H1 (cell line): ENCODE measurements around the gene ALDOC. TPM values are rescaled to one million over a fixed set of nuclear protein-coding genes. Genes with fewer than 3 reads are reported as not detected.

Experiments used
- CTCF ChIA-PET: fragments of 300-600 bp; sonication (Branson Sonifier 250); formaldehyde crosslinking; loops from one replicate; lab custom pipeline; 2021; ENCODE audit not compliant: partially characterized antibody; lab: Charles Lee
- POLR2A ChIA-PET: fragments of 300-600 bp; sonication (Branson Sonifier 250); formaldehyde crosslinking; loops from one replicate; lab custom pipeline; 2021; ENCODE audit warnings: inconsistent platforms; ENCODE audit not compliant: partially characterized antibody; lab: Charles Lee
- DNase-seq, 2 experiments: peaks; one replicate each; pipeline versions ENCODE4 v3.0.0 to v3.0.0-alpha.2; 2010 to 2022; ENCODE audit warnings: low spot score in 2 of 2, low read depth in 1 of 2, mixed read lengths in 1 of 2
- FAIRE-seq: peaks from 2 replicates; lab custom pipeline; 2011; peaks lifted over from hg19 to GRCh38; lab: Jason Lieb, UNC
- H2AFZ ChIP-seq: 2 replicates; pipeline ENCODE4 v1.8.1; 2012; ENCODE audit warnings: low read length, inconsistent platforms
- H2AK5ac ChIP-seq: 2 replicates; pipeline ENCODE4 v1.6.1; 2013; ENCODE audit warnings: low read depth, low read length
- H2BK120ac ChIP-seq: replicated peaks from 2 replicates; pipeline ENCODE3; 2013; ENCODE audit warnings: low read depth, low read length, inconsistent platforms
- H2BK12ac ChIP-seq: 2 replicates; pipeline ENCODE4 v1.6.1; 2013; ENCODE audit warnings: low read depth, low read length
- H2BK15ac ChIP-seq: 2 replicates; pipeline ENCODE4 v1.6.1; 2013; ENCODE audit warnings: low read length
- H2BK20ac ChIP-seq: 2 replicates; pipeline ENCODE4 v1.6.1; 2013; ENCODE audit warnings: low read length
- H2BK5ac ChIP-seq: 2 replicates; pipeline ENCODE4 v1.6.1; 2013; ENCODE audit warnings: low read depth, low read length
- H3K14ac ChIP-seq: 2 replicates; pipeline ENCODE4 v1.6.1; 2013; ENCODE audit warnings: inconsistent platforms; ENCODE audit not compliant: insufficient read length
- H3K18ac ChIP-seq: 2 replicates; pipeline ENCODE4 v1.6.1; 2013; ENCODE audit warnings: low read length; ENCODE audit errors: extremely low read depth
- H3K23ac ChIP-seq: 2 replicates; pipeline ENCODE4 v1.6.1; 2013; ENCODE audit warnings: inconsistent platforms; ENCODE audit not compliant: insufficient read length
- H3K23me2 ChIP-seq: 2 replicates; pipeline ENCODE4 v1.6.1; 2013; ENCODE audit warnings: low read depth, low read length
- H3K27ac ChIP-seq: 2 replicates; pipeline ENCODE4 v1.6.1; 2011; ENCODE audit warnings: low read depth, low read length, inconsistent platforms
- H3K27me3 ChIP-seq, 4 experiments: replicated peaks in 1 of 4; 1 replicate in 1 of 4; 2 replicates in 3 of 4; pipeline versions ENCODE4 v1.6.1 to v1.8.1; 2011 to 2013; ENCODE audit warnings: low read length in 3 of 4, mild to moderate bottlenecking in 3 of 4, inconsistent platforms in 2 of 4, mixed read lengths in 2 of 4, moderate library complexity in 1 of 4; ENCODE audit not compliant: control insufficient read depth in 3 of 4, insufficient read depth in 3 of 4; ENCODE audit errors: extremely low read depth in 1 of 4
- H3K36me3 ChIP-seq, 4 experiments: 2 replicates each; pipeline versions ENCODE4 v1.6.1 to v1.8.1; 2011 to 2013; ENCODE audit warnings: mild to moderate bottlenecking in 4 of 4, low read length in 3 of 4, moderate library complexity in 2 of 4, control low read depth in 1 of 4, inconsistent platforms in 1 of 4; ENCODE audit not compliant: insufficient read depth in 4 of 4, control insufficient read depth in 2 of 4
- H3K4ac ChIP-seq: replicated peaks from 2 replicates; pipeline ENCODE3; 2013; ENCODE audit warnings: low read length, low read depth, mixed read lengths, inconsistent platforms; ENCODE audit not compliant: insufficient read length
- H3K4me1 ChIP-seq, 4 experiments: replicated peaks in 1 of 4; 1 replicate in 1 of 4; 2 replicates in 3 of 4; pipeline versions ENCODE4 v1.6.1 to v1.8.1; 2011 to 2013; ENCODE audit warnings: low read length in 3 of 4, inconsistent platforms in 2 of 4, mixed read lengths in 1 of 4; ENCODE audit not compliant: insufficient read depth in 4 of 4, control insufficient read depth in 3 of 4
- H3K4me2 ChIP-seq, 2 experiments: 2 replicates each; pipeline versions ENCODE4 v1.6.1 to v1.8.1; 2011 to 2013; ENCODE audit warnings: low read depth in 2 of 2, low read length in 2 of 2, control low read depth in 1 of 2, inconsistent platforms in 1 of 2, mild to moderate bottlenecking in 1 of 2; ENCODE audit not compliant: insufficient read depth in 1 of 2
- H3K4me3 ChIP-seq, 4 experiments: fragments of 200-600, 300-600 bp in 1 of 4; sonication (generic), shearing (Covaris generic), sonication (Bioruptor Twin) in 1 of 4; 2 replicates each; pipeline versions ENCODE4 v1.5.1 to v1.8.1; 2011 to 2016; ENCODE audit warnings: low read length in 4 of 4, low read depth in 3 of 4, control low read depth in 2 of 4, inconsistent platforms in 2 of 4, mild to moderate bottlenecking in 2 of 4, mixed read lengths in 1 of 4, moderate library complexity in 1 of 4; ENCODE audit not compliant: insufficient read depth in 2 of 4; ENCODE audit errors: extremely low read depth in 1 of 4
- H3K56ac ChIP-seq: replicated peaks from 2 replicates; pipeline ENCODE3; 2013; ENCODE audit warnings: low read depth, mild to moderate bottlenecking, mixed read lengths, low read length, inconsistent platforms; ENCODE audit not compliant: insufficient read length
- H3K79me1 ChIP-seq: 2 replicates; pipeline ENCODE4 v1.6.1; 2013; ENCODE audit warnings: low read depth, low read length, control low read depth
- H3K79me2 ChIP-seq, 2 experiments: 2 replicates each; pipeline versions ENCODE4 v1.6.1 to v1.8.1; 2012 to 2013; ENCODE audit warnings: low read length in 2 of 2, mild to moderate bottlenecking in 2 of 2, inconsistent platforms in 1 of 2; ENCODE audit not compliant: insufficient read depth in 2 of 2, control insufficient read depth in 1 of 2
- H3K9ac ChIP-seq, 4 experiments: replicated peaks in 1 of 4; 1 replicate in 1 of 4; 2 replicates in 3 of 4; pipeline versions ENCODE4 v1.6.1 to v1.8.1; 2011 to 2013; ENCODE audit warnings: low read depth in 3 of 4, low read length in 3 of 4, control low read depth in 2 of 4, mild to moderate bottlenecking in 2 of 4, moderate library complexity in 2 of 4, inconsistent platforms in 1 of 4; ENCODE audit errors: extremely low read depth in 1 of 4
- H3K9me3 ChIP-seq, 2 experiments: 2 replicates each; pipeline versions ENCODE4 v1.6.1 to v1.8.1; 2012 to 2013; ENCODE audit warnings: mild to moderate bottlenecking in 2 of 2, moderate library complexity in 2 of 2, control low read depth in 1 of 2, inconsistent platforms in 1 of 2, low read depth in 1 of 2, low read length in 1 of 2, mixed read lengths in 1 of 2; ENCODE audit not compliant: insufficient read depth in 2 of 2
- H4K20me1 ChIP-seq, 2 experiments: replicated peaks in 1 of 2; 2 replicates each; pipeline versions ENCODE3 to v1.8.1; 2011 to 2013; ENCODE audit warnings: inconsistent platforms in 2 of 2, low read length in 2 of 2, mild to moderate bottlenecking in 1 of 2; ENCODE audit not compliant: insufficient read depth in 2 of 2, control insufficient read depth in 1 of 2
- H4K5ac ChIP-seq: 2 replicates; pipeline ENCODE4 v1.6.1; 2013; ENCODE audit warnings: low read length, low read depth, mixed read lengths, inconsistent platforms; ENCODE audit not compliant: insufficient read length
- H4K8ac ChIP-seq: 2 replicates; pipeline ENCODE4 v1.8.0; 2013; ENCODE audit warnings: mild to moderate bottlenecking, moderate library complexity, low read length, inconsistent platforms; ENCODE audit not compliant: insufficient read depth; ENCODE audit errors: extremely low read depth
- H4K91ac ChIP-seq: replicated peaks from 2 replicates; pipeline ENCODE3; 2013; ENCODE audit warnings: low read length, mixed read lengths, inconsistent platforms; ENCODE audit not compliant: insufficient read length
- HDAC2 ChIP-seq, 2 experiments: fragments of 300-600 bp in 1 of 2; sonication (generic) in 1 of 2; IDR thresholded peaks; 2 replicates each; pipeline ENCODE4 v1.6.1; 2011 to 2012; ENCODE audit warnings: low read depth in 2 of 2, low read length in 2 of 2, mild to moderate bottlenecking in 2 of 2, moderate library complexity in 2 of 2, borderline replicate concordance in 1 of 2, inconsistent platforms in 1 of 2
- KDM1A ChIP-seq: fragments of 200-600, 300-600 bp; sonication (generic); IDR thresholded peaks from 2 replicates; pipeline ENCODE4 v1.7.1; 2016; ENCODE audit warnings: mild to moderate bottlenecking, low read length, borderline replicate concordance
- NRF1 ChIP-seq: IDR thresholded peaks from 2 replicates; pipeline ENCODE4 v1.6.1; 2011; ENCODE audit warnings: mild to moderate bottlenecking, low read depth, low read length, improper control_type of control experiment
- WGBS, 2 experiments: shearing (Covaris generic) in 1 of 2; methylation state at CpG; one replicate each; pipeline versions ENCODE4 v1.1.6 to v1.1.7; 2013 to 2015; ENCODE audit warnings: low lambda C conversion rate in 2 of 2, mixed read lengths in 2 of 2, inconsistent platforms in 1 of 2, low coverage in 1 of 2, missing lambda C conversion rate in 1 of 2; ENCODE audit not compliant: insufficient replicate concordance in 2 of 2, insufficient coverage in 1 of 2, insufficient read length in 1 of 2; ENCODE audit errors: extremely low coverage in 1 of 2, missing lambda C conversion rate in 1 of 2; 5-methylcytosine and 5-hydroxymethylcytosine counted together
- polyA plus RNA-seq, 7 experiments: library from polyadenylated mRNA; depleted of rRNA in 3 of 7; stranded (reverse) in 5 of 7; unstranded in 2 of 7; fragments of >200 nt in 5 of 7; fragments of 200-250 nt in 2 of 7; gene quantifications; 1 replicate in 5 of 7; 2 replicates in 1 of 7; 4 replicates in 1 of 7; pipeline versions ENCODE4 v1.2.1 to v1.2.3, GENCODE V29; 2011 to 2013; ENCODE audit warnings: missing spikeins in 2 of 7, mixed read lengths in 2 of 7
- total RNA-seq: library from RNA; stranded (reverse); fragmentation: NEBNext Ultra II Directional; extraction: Animal tissue kit (Norgen Biotek cat#: 25700); gene quantifications from 2 replicates; pipeline ENCODE4 v1.2.1, GENCODE V29; 2021

ALDOC gene
- total and polyA plus RNA-seq, 2 of the 8 experiments (the other 6 are each of a cell fraction or from before 2014, with no cell fraction given): 51.6 to 103 TPM

GRCh38 chr17:28551421-28552175 is 25.1 kb downstream of the ALDOC start:
- no peak overlapping the region for H2AFZ ChIP-seq

More at GRCh38 chr17:28551421-28552175, 25.1 kb downstream of the ALDOC start:
- Histone ChIP-seq H2BK5ac (no peak overlapping the region), H2BK12ac (no peak overlapping the region), H3K27me3 (no peaks in the 10 kb centered on the region; a peak in 1 of 7 replicates), H2BK20ac (no peak overlapping the region), H3K9ac (peak overlapping the region in 2 of 4 experiments; percentile 43 to 59; a peak in 6 of 7 replicates), H4K91ac (no peak overlapping the region), H3K4me3 (peak overlapping the region; percentile 75 to 89 (median 80)), H2BK120ac (no peak overlapping the region), H4K5ac (no peak overlapping the region), H3K23ac (no peak overlapping the region), H3K36me3 (peaks cover 2 to 32% (median 9%) of the 10 kb centered on the region in 4 experiments), H3K79me2 (peaks cover 0 to 10% of the 10 kb centered on the region in 2 experiments; a peak in 1 of 4 replicates), H3K23me2 (peaks cover 7% of the 10 kb centered on the region; the same call in 1 of the 2 replicates), H3K27ac (no peak overlapping the region), H3K56ac (no peak overlapping the region), H3K9me3 (no peaks in the 10 kb centered on the region), H3K18ac (peak overlapping the region; percentile 71), H3K79me1 (peaks cover 7% of the 10 kb centered on the region), H3K14ac (no peak overlapping the region), H2AK5ac (no peak overlapping the region), H3K4me2 (peak overlapping the region; percentile 81 to 87), H3K4me1 (peaks cover 0 to 16% (median 2%) of the 10 kb centered on the region in 4 experiments; a peak in 3 of 7 replicates), H3K4ac (no peak overlapping the region), H4K8ac (no peak overlapping the region), H4K20me1 (peaks cover 2 to 12% of the 10 kb centered on the region in 2 experiments), H2BK15ac (0 out of 2 replicates have a peak overlapping the region, but pooled peaks have one; percentile 83)
- DNase-seq: no peak
- WGBS, 2 experiments: 18% methylated on average over 10 of the region's 10 CpGs; no CpG with 5 or more reads in 1 of the 2 experiments
- CTCF ChIA-PET: interaction anchor here (0.8 to 18.4 kb wide), 13 partner anchors 11 to 589 kb away, joined by 3 to 547 read pairs (median 4); partner anchors contain the start of genes ALDOC, FOXN1 and PIGS
- POLR2A ChIA-PET: interaction anchor here (0.6 to 3.9 kb wide), 6 partner anchors 9 to 117 kb away, joined by 3 to 23 read pairs (median 4); partner anchors contain the start of gene PIGS
- no peak for TF ChIP-seq NRF1
- TF ChIP-seq HDAC2 (IDR thresholded peaks at IDR 0.05; ENCODE audit: borderline replicate concordance in 1 of 2, low read depth in 2 of 2, low read length in 2 of 2): 0 out of 4 replicates have a peak, but pooled peaks of 1 of the 2 experiments have one; percentile 37
- TF ChIP-seq KDM1A: 0 out of 2 replicates have a peak, but pooled peaks have one; percentile 55
- no peak for FAIRE-seq
